Measurements from ENCODE around the gene PRKAG2.

PRKAG2 gene

GRCh38 chr7:151853896-151854719 is 22.8 kb downstream of the PRKAG2 start:
- no peaks in the 10 kb centered on the region for H3K36me3 ChIP-seq
- no peak overlapping the region for H3K9ac ChIP-seq
- TF ChIP-seq Cebpa-rat (IDR thresholded peaks at IDR 0.05) = no peak
- H3K4me3 ChIP-seq = no peak overlapping the region
- H3K9me3 ChIP-seq (replicated peaks in 1 of 11) = no peaks in the 10 kb centered on the region
- peak overlapping the region in 1 of 11 experiments; percentile 13; a peak in 1 of 22 replicates for H3K4me2 ChIP-seq
- peaks cover 0 to 9% (median 0%) of the 10 kb centered on the region in 11 experiments; a peak in 2 of 22 replicates for H4K20me1 ChIP-seq
- no peaks in the 10 kb centered on the region for H3K27me3 ChIP-seq
- no peak overlapping the region for H3K27ac ChIP-seq
- peaks cover 36 to 47% (median 39%) of the 10 kb centered on the region in 10 experiments for H3K4me1 ChIP-seq

GRCh38 chr7:151852486-151853396 is 24.2 kb downstream of the PRKAG2 start:
- Histone ChIP-seq H3K9ac (peak overlapping the region in 3 of 11 experiments; percentile 72 to 77 (median 74); a peak in 5 of 22 replicates), H3K4me3 (no peak overlapping the region), H4K20me1 (peaks cover 0 to 6% (median 0%) of the 10 kb centered on the region in 11 experiments; a peak in 2 of 22 replicates), H3K9me3 (replicated peaks in 1 of 11) (no peaks in the 10 kb centered on the region), H3K27ac (peak overlapping the region in 8 of 11 experiments; percentile 70 to 94 (median 86); a peak in 12 of 22 replicates), H3K4me1 (peaks cover 36 to 60% (median 45%) of the 10 kb centered on the region in 10 experiments), H3K36me3 (no peaks in the 10 kb centered on the region), H3K4me2 (peak overlapping the region; percentile 84 to 96 (median 92)), H3K27me3 (no peaks in the 10 kb centered on the region)
- TF ChIP-seq Cebpa-rat (IDR thresholded peaks at IDR 0.05) = no peak

DNA sequence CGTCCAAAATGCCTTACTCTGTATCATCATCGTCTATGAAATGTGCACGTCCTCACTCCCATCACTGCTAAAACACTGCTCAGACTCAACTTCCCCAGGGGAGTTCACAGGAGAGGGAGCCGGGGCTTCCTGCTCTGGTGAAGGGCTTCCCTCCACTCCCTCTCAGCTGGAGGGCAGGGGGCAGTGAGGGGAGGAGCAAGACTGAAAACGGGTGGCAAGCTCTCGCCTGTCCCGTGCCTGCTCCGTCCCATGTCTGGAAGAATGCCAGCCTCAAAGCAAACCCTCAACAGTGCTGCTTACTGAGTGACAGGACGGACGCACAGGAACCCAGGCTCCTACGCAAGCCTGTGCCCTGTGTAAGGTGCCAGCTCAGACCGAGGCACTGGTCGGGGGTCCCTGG is 25.1 kb downstream of the PRKAG2 start:
- peak overlapping the region; percentile 84 to 96 (median 92) for H3K4me2 ChIP-seq
- no peaks in the 10 kb centered on the region for H3K27me3 ChIP-seq
- H3K27ac ChIP-seq = peak overlapping the region; percentile 65 to 94 (median 83); a peak in 21 of 22 replicates

DNA sequence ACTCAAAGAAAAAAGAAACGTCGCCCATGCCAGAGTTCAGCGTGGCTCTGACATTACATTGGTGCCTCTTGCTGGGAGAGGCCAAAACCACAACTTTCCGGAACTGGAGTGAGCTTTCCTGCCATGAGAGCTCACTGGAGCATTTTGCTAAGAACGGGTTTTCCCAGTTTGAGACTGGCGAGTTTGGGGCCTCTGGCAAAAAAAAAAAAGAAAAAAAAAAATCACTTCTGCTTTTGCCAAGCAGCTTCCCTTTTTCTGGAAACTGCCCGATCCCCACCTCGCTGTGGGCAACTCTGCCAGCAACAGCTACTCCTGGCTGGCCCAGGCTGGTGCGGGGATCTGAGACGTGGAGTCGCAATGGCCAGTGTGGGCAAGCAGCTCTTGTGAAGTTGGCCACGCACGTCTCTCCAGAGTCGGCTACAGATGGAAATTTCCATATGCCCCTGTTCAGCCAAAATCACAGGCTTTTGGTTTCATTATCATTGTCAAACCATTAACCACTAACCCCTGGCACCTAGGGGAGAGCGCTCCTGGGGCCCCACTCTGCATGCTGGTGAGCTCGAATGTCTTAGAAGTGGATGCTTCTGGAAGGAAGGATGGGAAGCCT is 25.7 kb downstream of the PRKAG2 start:
- no peaks in the 10 kb centered on the region for H3K36me3 ChIP-seq
- H3K4me1 ChIP-seq = peaks cover 36 to 68% (median 47%) of the 10 kb centered on the region in 10 experiments
- H4K20me1 ChIP-seq = peaks cover 0 to 6% (median 0%) of the 10 kb centered on the region in 11 experiments; a peak in 2 of 22 replicates
- H3K27me3 ChIP-seq = no peaks in the 10 kb centered on the region
- peak overlapping the region; percentile 84 to 96 (median 92) for H3K4me2 ChIP-seq
- peak overlapping the region; percentile 37 to 62 (median 52) for H3K4me3 ChIP-seq
- H3K9me3 ChIP-seq (replicated peaks in 1 of 11) = no peaks in the 10 kb centered on the region
- peak overlapping the region; percentile 65 to 80 (median 75) for H3K9ac ChIP-seq
- TF ChIP-seq Cebpa-rat (IDR thresholded peaks at IDR 0.05) = no peak
- peak overlapping the region; percentile 65 to 94 (median 85) for H3K27ac ChIP-seq

More for the DNA sequence above, 25.1 kb downstream of the PRKAG2 start:
- peak overlapping the region; percentile 65 to 80 (median 74) for H3K9ac ChIP-seq
- peaks cover 36 to 68% (median 47%) of the 10 kb centered on the region in 10 experiments for H3K4me1 ChIP-seq
- H3K9me3 ChIP-seq (replicated peaks in 1 of 11) = no peaks in the 10 kb centered on the region
- H4K20me1 ChIP-seq = peaks cover 0 to 6% (median 0%) of the 10 kb centered on the region in 11 experiments; a peak in 2 of 22 replicates
- H3K36me3 ChIP-seq = no peaks in the 10 kb centered on the region
- no peak for TF ChIP-seq Cebpa-rat (IDR thresholded peaks at IDR 0.05)
- peak overlapping the region; percentile 37 to 62 (median 52) for H3K4me3 ChIP-seq

DNA sequence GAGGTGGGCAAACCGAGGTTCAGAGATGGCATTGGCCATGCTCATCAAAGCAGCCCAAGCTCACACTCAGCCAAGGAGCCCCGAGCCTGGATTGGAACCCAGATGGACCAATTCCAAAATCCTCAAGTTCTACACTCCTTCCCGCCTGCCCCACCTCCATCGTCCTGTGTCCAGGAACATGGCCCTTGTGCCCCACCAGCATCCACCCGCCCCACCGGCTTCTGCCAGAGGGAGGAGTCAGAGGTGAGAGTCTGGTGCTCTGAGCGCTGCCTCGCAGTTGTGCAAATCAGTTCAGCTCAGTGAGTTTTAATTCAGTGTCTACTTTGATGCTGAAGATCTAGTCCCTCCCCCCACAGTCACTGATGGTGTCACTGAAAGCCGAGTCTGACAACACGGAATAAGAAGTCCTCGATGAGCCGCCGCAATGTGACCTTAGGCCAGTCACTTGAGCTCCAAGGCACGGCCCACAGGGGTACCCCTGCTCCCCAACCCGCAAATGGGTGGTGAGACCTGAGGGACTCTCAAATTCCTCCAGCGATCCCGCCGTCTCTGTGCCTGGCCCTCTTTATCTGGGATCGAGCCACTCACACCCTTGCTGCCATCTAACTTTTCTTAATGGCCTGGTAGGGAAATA is 26.3 kb downstream of the PRKAG2 start:
- Histone ChIP-seq H3K4me3 (peak overlapping the region in 8 of 10 experiments; percentile 51 to 62 (median 54); a peak in 17 of 20 replicates), H3K4me1 (peaks cover 36 to 70% (median 47%) of the 10 kb centered on the region in 10 experiments), H3K36me3 (no peaks in the 10 kb centered on the region), H3K9me3 (replicated peaks in 1 of 11) (no peaks in the 10 kb centered on the region), H3K27me3 (no peaks in the 10 kb centered on the region), H3K27ac (peak overlapping the region; percentile 65 to 94 (median 85)), H3K4me2 (peak overlapping the region; percentile 84 to 96 (median 92)), H3K9ac (peak overlapping the region; percentile 65 to 80 (median 75)), H4K20me1 (peaks cover 0 to 6% (median 0%) of the 10 kb centered on the region in 11 experiments; a peak in 2 of 22 replicates)
- TF ChIP-seq Cebpa-rat (IDR thresholded peaks at IDR 0.05) = no peak

DNA sequence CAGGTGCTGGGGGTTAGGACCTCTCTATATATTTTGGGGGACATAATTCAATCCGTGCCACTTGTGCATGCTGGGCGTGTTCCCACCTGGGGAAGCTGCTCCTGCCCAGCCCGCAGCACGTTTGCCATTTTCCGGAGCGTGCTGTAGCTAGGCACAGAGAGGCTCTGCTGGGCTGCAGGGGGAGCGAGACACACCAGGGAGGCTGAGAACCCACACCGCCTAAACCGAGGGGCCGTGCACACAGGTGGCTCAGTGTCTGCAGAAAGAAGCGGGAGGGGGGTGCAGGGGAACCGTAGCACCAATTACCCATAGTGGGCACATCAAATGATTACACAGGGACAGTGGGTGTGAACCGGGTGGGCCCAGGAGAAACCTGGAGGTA is 27.0 kb downstream of the PRKAG2 start:
- H3K4me2 ChIP-seq = peak overlapping the region; percentile 84 to 96 (median 92)
- H3K9me3 ChIP-seq (replicated peaks in 1 of 11) = no peaks in the 10 kb centered on the region
- peaks cover 36 to 78% (median 47%) of the 10 kb centered on the region in 10 experiments for H3K4me1 ChIP-seq
- H3K27ac ChIP-seq = peak overlapping the region in 9 of 11 experiments; percentile 8 to 94 (median 85); a peak in 13 of 22 replicates
- H3K36me3 ChIP-seq = no peaks in the 10 kb centered on the region
- no peaks in the 10 kb centered on the region for H3K27me3 ChIP-seq
- peak overlapping the region in 1 of 11 experiments; percentile 79; a peak in 1 of 22 replicates for H3K9ac ChIP-seq
- no peak for TF ChIP-seq Cebpa-rat (IDR thresholded peaks at IDR 0.05)
- no peak overlapping the region for H3K4me3 ChIP-seq
- peaks cover 0 to 6% (median 0%) of the 10 kb centered on the region in 11 experiments; a peak in 2 of 22 replicates for H4K20me1 ChIP-seq

DNA sequence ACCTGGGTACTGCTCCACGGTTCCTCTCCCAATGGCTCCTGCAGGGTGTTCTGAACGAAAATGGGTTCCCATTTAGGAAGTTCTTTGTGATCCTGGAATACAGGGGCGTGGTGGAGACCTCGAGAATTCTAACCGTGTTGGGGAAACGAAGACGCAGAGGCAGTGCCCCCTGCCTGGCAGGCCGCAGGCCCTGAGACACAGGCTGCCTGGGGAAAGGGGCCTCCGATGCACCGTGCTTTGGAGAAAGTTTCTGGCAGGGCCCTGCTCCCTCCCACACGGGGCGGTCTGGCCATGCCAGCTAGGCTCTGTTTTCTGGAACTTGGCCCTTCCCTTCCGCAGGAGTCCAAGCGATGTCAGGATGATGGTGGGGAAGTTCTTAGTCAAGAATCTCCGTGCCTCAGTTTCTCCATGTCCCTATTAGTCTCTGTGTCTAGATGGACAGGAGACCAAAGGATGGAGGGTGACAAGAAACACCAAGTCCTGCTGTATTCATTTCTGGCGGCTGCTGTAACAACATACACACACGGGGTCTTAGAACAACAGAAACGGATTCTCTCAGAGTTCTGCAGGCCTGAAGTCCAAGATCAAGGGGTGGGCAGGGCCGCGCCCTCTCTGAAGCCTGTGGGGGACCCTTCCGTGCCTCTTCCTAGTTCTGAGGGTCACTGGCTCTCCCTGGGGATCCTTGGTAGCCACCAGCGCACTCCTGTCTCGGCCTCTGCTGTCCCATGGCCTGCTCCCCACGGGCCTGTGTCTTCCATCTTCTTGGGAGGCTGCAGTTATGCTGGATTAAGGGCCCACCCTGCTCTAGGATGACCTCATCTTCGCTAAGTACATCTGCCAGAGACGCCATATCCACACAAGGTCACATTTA is 27.7 kb downstream of the PRKAG2 start:
- peaks cover 36 to 83% (median 48%) of the 10 kb centered on the region in 10 experiments for H3K4me1 ChIP-seq
- no peak overlapping the region for H3K4me3 ChIP-seq
- H3K4me2 ChIP-seq = peak overlapping the region; percentile 84 to 96 (median 92); a peak in 17 of 22 replicates
- H3K27ac ChIP-seq = peak overlapping the region in 8 of 11 experiments; percentile 8 to 94 (median 84); a peak in 8 of 22 replicates
- peaks cover 0 to 2% (median 0%) of the 10 kb centered on the region in 11 experiments; a peak in 2 of 22 replicates for H4K20me1 ChIP-seq
- H3K27me3 ChIP-seq = no peaks in the 10 kb centered on the region
- H3K9me3 ChIP-seq (replicated peaks in 1 of 11) = no peaks in the 10 kb centered on the region
- TF ChIP-seq Cebpa-rat (IDR thresholded peaks at IDR 0.05) = no peak
- H3K9ac ChIP-seq = no peak overlapping the region
- H3K36me3 ChIP-seq = no peaks in the 10 kb centered on the region

Measured in BLaER1 treated with 17β-estradiol and CSF1 and Interleukin-3, amounts not matched to agents 10 nM and 100 nM (cell line).